Heart left ventricle (tissue), 16 donors: Measurements from ENCODE around the gene CD22. TPM values are rescaled to one million over a fixed set of nuclear protein-coding genes. Genes with fewer than 3 reads are reported as not detected.

ENCODE experiments used
- ATAC-seq, 4 donors: fragments of 200-7000 bp; cut with Tn5 transposase; one replicate each; pipeline ENCODE4 v1.9.1; 2020 to 2022; ENCODE audit warnings: moderate library complexity in 4 of 4, mild to moderate bottlenecking in 3 of 4, moderate number of reproducible peaks in 1 of 4
- DNase-seq, 5 donors: peaks; one replicate each; pipeline ENCODE4 v3.0.0-alpha.2; 2020
- H3K27ac ChIP-seq, 12 donors: fragments of 200-600 bp; sonication (generic) in 4 of 12; one replicate each; pipeline versions ENCODE4 v1.5.0 to v1.8.0; 2016 to 2022; ENCODE audit warnings: mild to moderate bottlenecking in 2 of 12
- H3K27me3 ChIP-seq, 9 donors: fragments of 200-600 bp; sonication (generic) in 2 of 9; one replicate each; pipeline versions ENCODE4 v1.5.1 to v1.8.0; 2016 to 2022; ENCODE audit warnings: mild to moderate bottlenecking in 3 of 9
- H3K36me3 ChIP-seq, 9 donors: fragments of 200-600 bp; sonication (generic) in 2 of 9; one replicate each; pipeline versions ENCODE4 v1.5.0 to v1.8.0; 2018 to 2022; ENCODE audit warnings: mild to moderate bottlenecking in 2 of 9
- H3K4me1 ChIP-seq, 12 donors: fragments of 200-600 bp; sonication (generic) in 4 of 12; one replicate each; pipeline versions ENCODE4 v1.5.0 to v1.8.0; 2016 to 2022; ENCODE audit warnings: mild to moderate bottlenecking in 3 of 12
- H3K4me3 ChIP-seq, 12 donors: fragments of 200-600 bp; sonication (generic) in 4 of 12; one replicate each; pipeline versions ENCODE4 v1.5.0 to v1.8.0; 2017 to 2022; ENCODE audit warnings: mild to moderate bottlenecking in 9 of 12, moderate library complexity in 4 of 12
- H3K9me3 ChIP-seq, 12 donors: fragments of 200-600 bp; sonication (generic) in 4 of 12; one replicate each; pipeline versions ENCODE4 v1.5.0 to v1.8.0; 2016 to 2022; ENCODE audit warnings: mild to moderate bottlenecking in 1 of 12
- POLR2A ChIP-seq, 2 donors: fragments of 450-650 bp; IDR thresholded peaks; one replicate each; pipeline ENCODE4 v1.6.1; 2017; ENCODE audit warnings: antibody characterized with exemption in 2 of 2, mild to moderate bottlenecking in 2 of 2, moderate library complexity in 2 of 2
- WGBS, 4 donors: extraction: QIAGEN DNeasy Blood & Tissue Kit in 2 of 4; methylation state at CpG; one replicate each; pipeline versions ENCODE4 v1.1.5 to v1.1.7; 2013 to 2018; 5-methylcytosine and 5-hydroxymethylcytosine counted together
- intact Hi-C, 10 donors: fragments of 100-400 bp; cut with DNase I; formaldehyde crosslinking; loops; one replicate each; pipeline versions ENCODE4 v1.11.1 to v1.14.2; 2022
- polyA plus RNA-seq, 2 donors: library from polyadenylated mRNA; stranded (reverse); fragments of 200-250 nt; gene quantifications; one replicate each; pipeline ENCODE4 v1.2.3, GENCODE V29; 2013
- total RNA-seq, 9 donors: library from RNA; depleted of rRNA in 2 of 9; stranded (reverse); fragments of >200 nt in 2 of 9; fragmentation: NEBNext Ultra II Directional in 3 of 9; extraction: Animal tissue kit (Norgen Biotek cat#: 25700) in 3 of 9; gene quantifications; one replicate each; pipeline versions ENCODE4 v1.1.0 to v1.2.4, GENCODE V29; 2016 to 2023
- TF ChIP-seq, protein P1 (sequence below), 12 donors: fragments of 200-600 bp; sonication (generic) in 4 of 12; IDR thresholded peaks; one replicate each; pipeline versions ENCODE4 v1.5.0 to v1.8.0; 2018 to 2022; ENCODE audit warnings: antibody characterized with exemption in 12 of 12, mild to moderate bottlenecking in 5 of 12
- donor health status: ischemic (EF 13 %, LVEDD 7.1; RV severe dilation, severe dysfunction).
- donor health status: healthy with polysubstance abuse.
- donor health status: DM: no; HTN: yes; CAD: no.
- donor health status: DM: no; HTN: no; CAD: no.
- donor health status: ischemic (EF 25% LVEDD 6.9; RV normal size, moderate dysfunction).
- donor health status: ischemic (EF 25% LVEDD 5.7; RV mildly dilated, moderate dysfunction).
- donor health status: healthy.
- donor health status: DM: yes; HTN: yes; CAD: no.
- donor health status: ischemic (EF 35%, LVEDD 5.7; RV mildly dilated, moderate dysfunction).
- donor health status: nonischemic (EF 11% LVEDD 7.7; RV severe dilation, severe dysfunction).
- donor health status: DM: yes; HTN: yes; CAD: no.
- donor health status: PGD.
- donor health status: ischemic (EF 29% LVEDD 5.4; RV normal size, mild dysfunction).
- donor health status: nonischemic (EF 23%, LVEDD 6.1; RV moderate dilation, normal function).

Gene CD22
- total and polyA plus RNA-seq, 11 donors: 0.11 to 3.3 (median 1.0) TPM; not detected in 2

DNA sequence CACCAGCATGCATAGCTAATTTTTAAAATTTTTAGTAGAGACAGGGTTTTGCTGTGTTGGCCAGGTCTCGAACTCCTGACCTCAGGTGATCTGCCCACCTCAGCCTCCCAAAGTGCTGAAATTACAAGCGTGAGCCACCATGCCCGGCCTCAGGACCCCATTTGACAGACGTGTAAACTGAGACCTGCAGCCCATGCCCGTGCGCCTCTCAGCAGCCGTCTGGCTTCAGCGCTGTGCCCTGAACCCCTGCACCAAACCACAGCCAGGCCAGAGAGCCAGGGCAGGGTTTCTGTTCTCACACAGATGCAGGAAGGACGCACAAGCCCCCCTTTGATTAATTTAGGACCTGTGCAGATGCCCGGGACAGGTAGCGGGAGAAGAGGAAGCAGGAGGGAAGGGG lies 11.4 kb downstream of the CD22 start:
- no peak for DNase-seq
- H3K9me3 ChIP-seq: no peaks in the 10 kb centered on the region
- intact Hi-C loops: no loop called here
- no peak overlapping the region for H3K27ac ChIP-seq
- ATAC-seq: no peak
- peaks cover 0 to 3% (median 0%) of the 10 kb centered on the region in 9 donors for H3K27me3 ChIP-seq
- H3K36me3 ChIP-seq: no peaks in the 10 kb centered on the region
- H3K4me1 ChIP-seq: no peaks in the 10 kb centered on the region
- 85 to 93% (median 89%) methylated on average over 11 of the region's 11 CpGs for WGBS, 4 donors
- no peak overlapping the region for H3K4me3 ChIP-seq
- TF ChIP-seq, protein P1, sequence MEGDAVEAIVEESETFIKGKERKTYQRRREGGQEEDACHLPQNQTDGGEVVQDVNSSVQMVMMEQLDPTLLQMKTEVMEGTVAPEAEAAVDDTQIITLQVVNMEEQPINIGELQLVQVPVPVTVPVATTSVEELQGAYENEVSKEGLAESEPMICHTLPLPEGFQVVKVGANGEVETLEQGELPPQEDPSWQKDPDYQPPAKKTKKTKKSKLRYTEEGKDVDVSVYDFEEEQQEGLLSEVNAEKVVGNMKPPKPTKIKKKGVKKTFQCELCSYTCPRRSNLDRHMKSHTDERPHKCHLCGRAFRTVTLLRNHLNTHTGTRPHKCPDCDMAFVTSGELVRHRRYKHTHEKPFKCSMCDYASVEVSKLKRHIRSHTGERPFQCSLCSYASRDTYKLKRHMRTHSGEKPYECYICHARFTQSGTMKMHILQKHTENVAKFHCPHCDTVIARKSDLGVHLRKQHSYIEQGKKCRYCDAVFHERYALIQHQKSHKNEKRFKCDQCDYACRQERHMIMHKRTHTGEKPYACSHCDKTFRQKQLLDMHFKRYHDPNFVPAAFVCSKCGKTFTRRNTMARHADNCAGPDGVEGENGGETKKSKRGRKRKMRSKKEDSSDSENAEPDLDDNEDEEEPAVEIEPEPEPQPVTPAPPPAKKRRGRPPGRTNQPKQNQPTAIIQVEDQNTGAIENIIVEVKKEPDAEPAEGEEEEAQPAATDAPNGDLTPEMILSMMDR (IDR thresholded peaks at IDR 0.05): no peak
- TF ChIP-seq POLR2A (IDR thresholded peaks at IDR 0.05): no peak

DNA sequence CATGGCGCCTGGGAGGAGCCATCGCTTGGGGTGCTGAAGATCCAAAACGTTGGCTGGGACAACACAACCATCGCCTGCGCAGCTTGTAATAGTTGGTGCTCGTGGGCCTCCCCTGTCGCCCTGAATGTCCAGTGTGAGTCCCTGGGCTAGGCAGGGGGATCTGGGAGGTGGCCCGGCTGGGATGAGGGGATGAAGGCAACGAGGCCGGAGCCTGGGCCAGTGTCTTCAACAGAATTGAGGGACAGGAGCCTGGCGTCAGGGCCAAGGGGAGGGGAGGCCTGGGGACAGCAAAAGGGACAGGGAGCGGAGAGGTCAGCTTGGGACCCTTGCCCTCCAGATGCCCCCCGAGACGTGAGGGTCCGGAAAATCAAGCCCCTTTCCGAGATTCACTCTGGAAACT lies 12.0 kb downstream of the CD22 start:
- no peak for DNase-seq
- H3K4me3 ChIP-seq: no peak overlapping the region
- WGBS, 4 donors: 84 to 89% (median 86%) methylated on average over 16 of the region's 16 CpGs

DNA sequence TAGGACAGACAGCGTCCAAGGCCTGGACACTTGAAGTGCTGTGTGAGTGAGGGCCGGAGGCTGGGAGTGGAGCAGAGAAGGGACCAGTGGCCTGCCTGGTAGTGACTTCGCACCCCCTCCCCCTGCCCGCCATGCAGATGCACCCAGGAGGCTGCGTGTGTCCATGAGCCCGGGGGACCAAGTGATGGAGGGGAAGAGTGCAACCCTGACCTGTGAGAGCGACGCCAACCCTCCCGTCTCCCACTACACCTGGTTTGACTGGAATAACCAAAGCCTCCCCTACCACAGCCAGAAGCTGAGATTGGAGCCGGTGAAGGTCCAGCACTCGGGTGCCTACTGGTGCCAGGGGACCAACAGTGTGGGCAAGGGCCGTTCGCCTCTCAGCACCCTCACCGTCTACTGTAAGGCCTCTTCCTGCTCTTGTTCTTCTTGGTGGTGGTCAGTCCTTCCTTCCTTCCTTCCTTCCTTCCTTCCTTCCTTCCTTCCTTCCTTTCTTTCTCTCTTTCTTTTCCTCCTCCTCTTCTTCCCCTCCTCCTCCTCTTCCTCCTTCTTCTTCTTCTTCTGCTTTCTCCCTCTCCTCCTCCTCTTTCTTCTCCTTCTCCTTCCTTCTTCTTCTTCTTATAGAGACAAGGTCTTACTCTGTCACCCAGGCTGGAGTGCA lies 12.7 kb downstream of the CD22 start:
- Histone ChIP-seq H3K27ac (no peak overlapping the region), H3K9me3 (no peaks in the 10 kb centered on the region), H3K27me3 (peaks cover 0 to 5% (median 0%) of the 10 kb centered on the region in 9 donors), H3K36me3 (no peaks in the 10 kb centered on the region), H3K4me3 (no peak overlapping the region), H3K4me1 (peaks cover 0 to 9% (median 0%) of the 10 kb centered on the region in 12 donors)
- WGBS, 4 donors: 76 to 89% (median 81%) methylated on average over 14 of the region's 14 CpGs
- ATAC-seq (no peak), DNase-seq (no peak)
- TF ChIP-seq, protein P1 (IDR thresholded peaks at IDR 0.05): no peak
- TF ChIP-seq POLR2A (IDR thresholded peaks at IDR 0.05): no peak
- intact Hi-C loops: no loop called here

More for the DNA sequence above, 12.0 kb downstream of the CD22 start:
- Histone ChIP-seq H3K36me3 (no peaks in the 10 kb centered on the region), H3K27ac (no peak overlapping the region), H3K27me3 (peaks cover 0 to 5% (median 0%) of the 10 kb centered on the region in 9 donors), H3K4me1 (peaks cover 0 to 2% (median 0%) of the 10 kb centered on the region in 12 donors), H3K9me3 (no peaks in the 10 kb centered on the region)
- ATAC-seq: no peak
- TF ChIP-seq, protein P1 (IDR thresholded peaks at IDR 0.05): no peak
- no peak for TF ChIP-seq POLR2A (IDR thresholded peaks at IDR 0.05)
- intact Hi-C loops: no loop called here

DNA sequence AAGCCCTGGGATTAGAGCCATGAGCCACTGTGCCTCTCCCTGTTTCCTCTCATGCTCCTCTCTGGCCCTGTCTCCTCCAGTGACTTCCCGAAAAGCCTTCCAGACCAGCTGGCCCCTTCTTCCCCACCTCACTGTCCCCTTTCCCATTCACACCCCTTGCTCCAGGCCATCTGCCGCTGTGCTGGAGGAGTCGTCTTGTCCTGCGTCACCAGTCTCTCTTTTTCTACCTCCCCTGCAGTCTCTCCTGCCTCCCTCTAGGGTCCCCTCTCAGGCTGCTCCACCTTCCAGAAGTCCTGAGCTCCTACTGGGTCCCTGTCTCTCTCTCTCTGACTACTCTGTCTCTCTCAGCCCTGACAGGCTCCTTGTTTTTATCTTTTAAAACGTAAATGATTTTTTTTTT lies 13.4 kb downstream of the CD22 start:
- no peaks in the 10 kb centered on the region for H3K9me3 ChIP-seq
- no peaks in the 10 kb centered on the region for H3K36me3 ChIP-seq
- H3K27ac ChIP-seq: no peak overlapping the region
- peaks cover 0 to 5% (median 0%) of the 10 kb centered on the region in 9 donors for H3K27me3 ChIP-seq
- H3K4me1 ChIP-seq: peaks cover 0 to 16% (median 0%) of the 10 kb centered on the region in 12 donors
- ATAC-seq (no peak), DNase-seq (no peak)
- H3K4me3 ChIP-seq: no peak overlapping the region
- 49 to 66% (median 52%) methylated on average over 5 of the region's 5 CpGs for WGBS, 4 donors
- TF ChIP-seq, protein P1 (IDR thresholded peaks at IDR 0.05): no peak
- no peak for TF ChIP-seq POLR2A (IDR thresholded peaks at IDR 0.05)
- intact Hi-C loops: no loop called here
